ENCODE measurements around the gene HIBCH. TPM values are rescaled to one million over a fixed set of nuclear protein-coding genes. Genes with fewer than 3 reads are reported as not detected.

HIBCH gene
- total and polyA plus RNA-seq, 2 of the 4 experiments (the other 2 are of a cell fraction): 8.8 to 11.9 TPM

- Histone ChIP-seq H4K91ac (ENCODE audit: insufficient read depth, low read depth, low read length) (no peak overlapping the region), H2BK5ac (ENCODE audit: low read depth, low read length, poor library complexity, severe bottlenecking) (no peak overlapping the region), H3K4me3 (ENCODE audit: insufficient read depth, low read depth, low read length) (no peak overlapping the region), H3K4ac (ENCODE audit: low read depth, low read length) (no peak overlapping the region), H3K27me3 (ENCODE audit: control insufficient read depth, insufficient read depth, low read length) (no peaks in the 10 kb centered on the region), H3K27ac (ENCODE audit: insufficient read depth, low read length) (no peak overlapping the region), H4K5ac (ENCODE audit: low read depth, low read length) (no peak overlapping the region), H3K14ac (replicated peaks; ENCODE audit: low read depth, low read length) (no peak overlapping the region), H3K36me3 (ENCODE audit: control insufficient read depth, insufficient read depth, low read length) (no peaks in the 10 kb centered on the region), H3K56ac (ENCODE audit: extremely low read depth, insufficient read depth, low read length) (no peak overlapping the region), H3K9me3 (ENCODE audit: control insufficient read depth, insufficient read depth, low read length) (no peaks in the 10 kb centered on the region), H3K79me1 (ENCODE audit: low read depth in 1 of 2, low read length in 2 of 2) (peaks cover 14 to 46% of the 10 kb centered on the region in 2 experiments), H4K8ac (ENCODE audit: low read depth in 2 of 2, low read length in 2 of 2) (no peak overlapping the region), H2BK20ac (ENCODE audit: low read depth, low read length) (no peak overlapping the region), H2BK15ac (ENCODE audit: low read depth, low read length) (no peak overlapping the region), H3K9ac (ENCODE audit: low read depth, low read length) (no peak overlapping the region), H3K23ac (ENCODE audit: low read depth, low read length) (no peak overlapping the region), H3K18ac (ENCODE audit: low read depth, low read length) (no peak overlapping the region), H3K4me1 (ENCODE audit: control insufficient read depth, insufficient read depth, low read length) (peaks cover 6% of the 10 kb centered on the region; the same call in 1 of the 2 replicates), H2AK5ac (ENCODE audit: low read depth, low read length) (no peak overlapping the region), H4K20me1 (ENCODE audit: insufficient read depth, low read length) (0 out of 2 replicates have a peak, but pooled peaks cover 6% of the 10 kb centered on the region), H3K9me1 (ENCODE audit: insufficient read depth, low read length) (peaks cover 23% of the 10 kb centered on the region), H2AFZ (replicated peaks; ENCODE audit: low read length, poor library complexity) (no peak overlapping the region), H3K4me2 (ENCODE audit: low read depth, low read length) (no peak overlapping the region), H2AK9ac (replicated peaks; ENCODE audit: low read depth, low read length, poor library complexity) (no peak overlapping the region), H2BK120ac (ENCODE audit: low read depth, low read length) (no peak overlapping the region)
- dilution Hi-C loops (cut with HindIII; ENCODE audit: low sequenced_read_pairs, unreplicated experiment): no loop called here
- TF ChIP-seq, protein P1, sequence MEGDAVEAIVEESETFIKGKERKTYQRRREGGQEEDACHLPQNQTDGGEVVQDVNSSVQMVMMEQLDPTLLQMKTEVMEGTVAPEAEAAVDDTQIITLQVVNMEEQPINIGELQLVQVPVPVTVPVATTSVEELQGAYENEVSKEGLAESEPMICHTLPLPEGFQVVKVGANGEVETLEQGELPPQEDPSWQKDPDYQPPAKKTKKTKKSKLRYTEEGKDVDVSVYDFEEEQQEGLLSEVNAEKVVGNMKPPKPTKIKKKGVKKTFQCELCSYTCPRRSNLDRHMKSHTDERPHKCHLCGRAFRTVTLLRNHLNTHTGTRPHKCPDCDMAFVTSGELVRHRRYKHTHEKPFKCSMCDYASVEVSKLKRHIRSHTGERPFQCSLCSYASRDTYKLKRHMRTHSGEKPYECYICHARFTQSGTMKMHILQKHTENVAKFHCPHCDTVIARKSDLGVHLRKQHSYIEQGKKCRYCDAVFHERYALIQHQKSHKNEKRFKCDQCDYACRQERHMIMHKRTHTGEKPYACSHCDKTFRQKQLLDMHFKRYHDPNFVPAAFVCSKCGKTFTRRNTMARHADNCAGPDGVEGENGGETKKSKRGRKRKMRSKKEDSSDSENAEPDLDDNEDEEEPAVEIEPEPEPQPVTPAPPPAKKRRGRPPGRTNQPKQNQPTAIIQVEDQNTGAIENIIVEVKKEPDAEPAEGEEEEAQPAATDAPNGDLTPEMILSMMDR (conservative IDR thresholded peaks at IDR 0.05; ENCODE audit: low read depth, low read length): no peak
- TF ChIP-seq RCOR1 (IDR thresholded peaks at IDR 0.05; ENCODE audit: insufficient replicate concordance, low read length) (no peak), MAZ (IDR thresholded peaks at IDR 0.05; ENCODE audit: borderline replicate concordance, low read depth, low read length) (no peak), MXI1 (IDR thresholded peaks at IDR 0.05; ENCODE audit: borderline replicate concordance, low read depth, low read length) (no peak), MAFK (IDR thresholded peaks at IDR 0.05; ENCODE audit: low read depth, low read length) (no peak), RAD21 (IDR thresholded peaks at IDR 0.05; ENCODE audit: low read length) (no peak), CHD1 (IDR thresholded peaks at IDR 0.05; ENCODE audit: low read depth, low read length) (no peak), RFX5 (IDR thresholded peaks at IDR 0.05; ENCODE audit: low read depth, low read length) (no peak), ELK1 (IDR thresholded peaks at IDR 0.05; ENCODE audit: borderline replicate concordance, low read depth, low read length) (no peak), SMC3 (IDR thresholded peaks at IDR 0.05; ENCODE audit: low read depth, low read length) (no peak), NFE2L2 (IDR thresholded peaks at IDR 0.05; ENCODE audit: low read depth, low read length) (no peak), CEBPB (IDR thresholded peaks at IDR 0.05; ENCODE audit: low read depth, low read length) (no peak), FOS (IDR thresholded peaks at IDR 0.05; ENCODE audit: low read depth, low read length) (no peak), BHLHE40 (IDR thresholded peaks at IDR 0.05; ENCODE audit: low read depth, low read length) (no peak), POLR2A (IDR thresholded peaks at IDR 0.05; ENCODE audit: low read depth, low read length) (no peak)
- TF ChIP-seq, protein P2, sequence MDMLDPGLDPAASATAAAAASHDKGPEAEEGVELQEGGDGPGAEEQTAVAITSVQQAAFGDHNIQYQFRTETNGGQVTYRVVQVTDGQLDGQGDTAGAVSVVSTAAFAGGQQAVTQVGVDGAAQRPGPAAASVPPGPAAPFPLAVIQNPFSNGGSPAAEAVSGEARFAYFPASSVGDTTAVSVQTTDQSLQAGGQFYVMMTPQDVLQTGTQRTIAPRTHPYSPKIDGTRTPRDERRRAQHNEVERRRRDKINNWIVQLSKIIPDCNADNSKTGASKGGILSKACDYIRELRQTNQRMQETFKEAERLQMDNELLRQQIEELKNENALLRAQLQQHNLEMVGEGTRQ (IDR thresholded peaks at IDR 0.05; ENCODE audit: low read depth, low read length): no peak
- ATAC-seq (ENCODE audit: low read depth) (no peak), DNase-seq (no peak)
- BruUV-seq (replicated peaks): no TSS peak
- intact Hi-C loops (cut with micrococcal nuclease): loop anchor here (10.0 kb wide), 1 partner anchor 451 kb away; no protein-coding TSS in a partner anchor
- in situ Hi-C loops (cut with MboI; ENCODE audit: low sequenced_read_pairs): no loop called here
- ChIA-PET POLR2A (ENCODE audit: unreplicated experiment) (no interaction called here), CTCF (interaction anchor here (1.4 kb wide), 1 partner anchor 9 kb away, joined by 3 read pairs; no protein-coding TSS in a partner anchor)
Measured at GRCh38 chr2:190353537-190353899, 33.9 kb upstream of the HIBCH start.
